ENCODE measurements around the gene TEKT2. TPM values are rescaled to one million over a fixed set of nuclear protein-coding genes. Genes with fewer than 3 reads are reported as not detected.

Gene TEKT2
- total and polyA plus RNA-seq, 4 donors: 10.2 to 40.2 (median 16.5) TPM

GRCh38 chr1:36081926-36082485 lies 1.9 kb upstream of the TEKT2 start:
- Histone ChIP-seq H3K27ac (ENCODE audit: low read depth in 1 of 2, low read length in 1 of 2) (no peak overlapping the region), H3K27me3 (ENCODE audit: control insufficient read depth in 3 of 3, insufficient read depth in 3 of 3, low read length in 2 of 3) (no peaks in the 10 kb centered on the region), H3K9ac (ENCODE audit: insufficient read depth in 1 of 2, low read length in 2 of 2) (no peak overlapping the region), H3K36me3 (ENCODE audit: control insufficient read depth in 4 of 4, insufficient read depth in 4 of 4, low read length in 4 of 4) (no peaks in the 10 kb centered on the region), H3K4me1 (ENCODE audit: control insufficient read depth in 5 of 5, insufficient read depth in 5 of 5, low read length in 5 of 5) (peaks cover 0 to 6% (median 0%) of the 10 kb centered on the region in 5 donors), H3K4me3 (no peak overlapping the region), H3K9me3 (ENCODE audit: control insufficient read depth in 4 of 4, insufficient read depth in 3 of 4, low read length in 3 of 4) (no peaks in the 10 kb centered on the region)
- DNase-seq (no peak), ATAC-seq (ENCODE audit: insufficient read depth, low FRiP score) (no peak)
- no peak for TF ChIP-seq CTCF (IDR thresholded peaks at IDR 0.05; ENCODE audit: control extremely low read depth, extremely low read depth)
- 68 to 90% methylated on average over 3 of the region's 3 CpGs for WGBS, 2 donors

GRCh38 chr1:36083219-36083618 lies 675 bp upstream of the TEKT2 start:
- peak in 1 of 3 donors; percentile 3 for DNase-seq
- Histone ChIP-seq H3K27ac (ENCODE audit: low read depth in 1 of 2, low read length in 1 of 2) (no peak overlapping the region), H3K4me3 (no peak overlapping the region), H3K9me3 (ENCODE audit: control insufficient read depth in 4 of 4, insufficient read depth in 3 of 4, low read length in 3 of 4) (no peaks in the 10 kb centered on the region), H3K4me1 (ENCODE audit: control insufficient read depth in 5 of 5, insufficient read depth in 5 of 5, low read length in 5 of 5) (peaks cover 0 to 9% (median 0%) of the 10 kb centered on the region in 5 donors), H3K27me3 (ENCODE audit: control insufficient read depth in 3 of 3, insufficient read depth in 3 of 3, low read length in 2 of 3) (no peaks in the 10 kb centered on the region), H3K36me3 (ENCODE audit: control insufficient read depth in 4 of 4, insufficient read depth in 4 of 4, low read length in 4 of 4) (no peaks in the 10 kb centered on the region), H3K9ac (ENCODE audit: insufficient read depth in 1 of 2, low read length in 2 of 2) (peak overlapping the region in 1 of 2 donors; percentile 69)
- ATAC-seq (ENCODE audit: insufficient read depth, low FRiP score): no peak
- TF ChIP-seq CTCF (IDR thresholded peaks at IDR 0.05; ENCODE audit: control extremely low read depth, extremely low read depth): no peak
- 87 to 95% methylated on average over 13 of the region's 13 CpGs for WGBS, 2 donors

GRCh38 chr1:36084497-36085115 lies 712 bp downstream of the TEKT2 start:
- DNase-seq (peak in 1 of 3 donors; percentile 30), ATAC-seq (ENCODE audit: insufficient read depth, low FRiP score) (no peak)
- Histone ChIP-seq H3K9ac (ENCODE audit: insufficient read depth in 1 of 2, low read length in 2 of 2) (peak overlapping the region; percentile 51 to 69), H3K36me3 (ENCODE audit: control insufficient read depth in 4 of 4, insufficient read depth in 4 of 4, low read length in 4 of 4) (peaks cover 0 to 3% (median 0%) of the 10 kb centered on the region in 4 donors), H3K4me3 (no peak overlapping the region), H3K4me1 (ENCODE audit: control insufficient read depth in 5 of 5, insufficient read depth in 5 of 5, low read length in 5 of 5) (peaks cover 0 to 15% (median 3%) of the 10 kb centered on the region in 5 donors), H3K27me3 (ENCODE audit: control insufficient read depth in 3 of 3, insufficient read depth in 3 of 3, low read length in 2 of 3) (no peaks in the 10 kb centered on the region), H3K27ac (ENCODE audit: low read depth in 1 of 2, low read length in 1 of 2) (no peak overlapping the region), H3K9me3 (ENCODE audit: control insufficient read depth in 4 of 4, insufficient read depth in 3 of 4, low read length in 3 of 4) (no peaks in the 10 kb centered on the region)
- TF ChIP-seq CTCF (IDR thresholded peaks at IDR 0.05; ENCODE audit: control extremely low read depth, extremely low read depth): no peak
- 57 to 65% methylated on average over 19 of the region's 19 CpGs for WGBS, 2 donors
